GM21825 (cell line): Measurements from ENCODE around the gene INTS7.

ENCODE experiments used
- ATAC-seq: cut with Tn5 transposase; IDR thresholded peaks from one replicate; pipeline ENCODE4 v1.9.1; 2021; ENCODE audit warnings: mild to moderate bottlenecking, moderate library complexity; ENCODE audit not compliant: unreplicated experiment

Gene INTS7, protein sequence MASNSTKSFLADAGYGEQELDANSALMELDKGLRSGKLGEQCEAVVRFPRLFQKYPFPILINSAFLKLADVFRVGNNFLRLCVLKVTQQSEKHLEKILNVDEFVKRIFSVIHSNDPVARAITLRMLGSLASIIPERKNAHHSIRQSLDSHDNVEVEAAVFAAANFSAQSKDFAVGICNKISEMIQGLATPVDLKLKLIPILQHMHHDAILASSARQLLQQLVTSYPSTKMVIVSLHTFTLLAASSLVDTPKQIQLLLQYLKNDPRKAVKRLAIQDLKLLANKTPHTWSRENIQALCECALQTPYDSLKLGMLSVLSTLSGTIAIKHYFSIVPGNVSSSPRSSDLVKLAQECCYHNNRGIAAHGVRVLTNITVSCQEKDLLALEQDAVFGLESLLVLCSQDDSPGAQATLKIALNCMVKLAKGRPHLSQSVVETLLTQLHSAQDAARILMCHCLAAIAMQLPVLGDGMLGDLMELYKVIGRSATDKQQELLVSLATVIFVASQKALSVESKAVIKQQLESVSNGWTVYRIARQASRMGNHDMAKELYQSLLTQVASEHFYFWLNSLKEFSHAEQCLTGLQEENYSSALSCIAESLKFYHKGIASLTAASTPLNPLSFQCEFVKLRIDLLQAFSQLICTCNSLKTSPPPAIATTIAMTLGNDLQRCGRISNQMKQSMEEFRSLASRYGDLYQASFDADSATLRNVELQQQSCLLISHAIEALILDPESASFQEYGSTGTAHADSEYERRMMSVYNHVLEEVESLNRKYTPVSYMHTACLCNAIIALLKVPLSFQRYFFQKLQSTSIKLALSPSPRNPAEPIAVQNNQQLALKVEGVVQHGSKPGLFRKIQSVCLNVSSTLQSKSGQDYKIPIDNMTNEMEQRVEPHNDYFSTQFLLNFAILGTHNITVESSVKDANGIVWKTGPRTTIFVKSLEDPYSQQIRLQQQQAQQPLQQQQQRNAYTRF

DNA sequence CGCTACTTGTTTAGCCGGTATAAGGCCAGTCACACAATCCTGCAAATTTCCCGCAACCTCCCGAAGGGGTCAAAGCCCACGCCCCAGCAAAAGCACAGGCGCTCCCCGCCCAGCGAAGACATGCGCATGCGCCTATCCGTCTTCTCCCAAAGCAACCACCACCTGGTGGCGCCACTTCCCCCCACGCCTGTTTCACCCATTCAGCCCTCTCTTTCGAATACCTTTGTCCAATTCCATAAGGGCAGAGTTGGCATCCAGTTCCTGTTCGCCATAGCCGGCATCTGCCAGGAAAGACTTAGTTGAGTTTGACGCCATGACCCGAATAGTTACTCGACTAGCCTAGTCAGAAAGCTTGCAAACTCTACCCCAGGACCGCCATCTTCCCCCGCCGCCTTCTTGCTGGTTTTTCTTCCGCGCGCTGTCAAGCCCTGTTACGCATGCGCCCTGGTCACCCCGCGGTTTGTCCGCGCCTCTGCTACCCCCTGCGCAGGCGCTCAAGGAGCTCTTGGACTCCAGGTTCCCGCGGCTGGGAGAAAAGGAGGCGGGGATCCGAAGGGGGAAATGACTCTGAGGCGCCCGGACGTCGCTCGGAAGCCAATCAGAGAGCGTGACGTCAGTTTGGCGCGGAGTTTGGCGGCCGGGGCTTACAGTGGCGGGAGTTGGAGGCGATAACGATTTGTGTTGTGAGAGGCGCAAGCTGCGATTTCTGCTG, at the start of gene INTS7, which contains the start of gene DTL:
Gene INTS7 (minus strand): TSS at position 435 of the 712 bp plus-strand sequence. CDS start 120 bp downstream, at position 315.
Gene DTL (plus strand): TSS at position 626 of the 712 bp plus-strand sequence. CDS start 143 bp downstream, outside the sequence.
- ATAC-seq, result peak; percentile 74

DNA sequence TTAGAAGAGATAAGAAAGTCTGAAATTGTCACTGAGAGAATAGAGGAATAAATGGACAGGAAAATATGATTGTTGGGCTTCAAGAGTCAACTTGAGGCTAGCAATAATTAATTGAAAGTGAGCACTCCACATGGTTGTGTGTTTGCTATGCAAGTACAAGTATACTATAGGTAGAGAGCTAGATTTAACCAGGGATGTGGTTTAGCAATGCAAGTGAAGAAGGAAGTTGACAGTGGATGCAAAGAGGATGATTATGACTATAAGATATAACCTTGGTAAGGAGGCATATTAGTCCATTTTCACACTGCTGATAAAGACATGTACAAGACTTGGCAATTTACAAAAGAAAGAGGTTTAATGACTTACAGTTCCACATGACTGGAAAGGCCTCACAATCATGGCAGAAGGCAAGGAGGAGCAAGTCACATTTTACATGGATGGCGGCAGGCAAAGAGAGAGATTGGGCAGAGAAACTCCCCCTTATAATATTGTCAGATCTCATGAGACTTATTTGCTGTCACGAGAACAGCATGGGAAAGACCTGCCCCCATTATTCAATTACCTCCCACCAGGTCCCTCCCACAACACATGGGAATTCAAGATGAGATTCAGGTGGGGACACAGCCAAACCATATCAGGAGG, 47.5 kb upstream of the INTS7 start:
- ATAC-seq, result no peak

DNA sequence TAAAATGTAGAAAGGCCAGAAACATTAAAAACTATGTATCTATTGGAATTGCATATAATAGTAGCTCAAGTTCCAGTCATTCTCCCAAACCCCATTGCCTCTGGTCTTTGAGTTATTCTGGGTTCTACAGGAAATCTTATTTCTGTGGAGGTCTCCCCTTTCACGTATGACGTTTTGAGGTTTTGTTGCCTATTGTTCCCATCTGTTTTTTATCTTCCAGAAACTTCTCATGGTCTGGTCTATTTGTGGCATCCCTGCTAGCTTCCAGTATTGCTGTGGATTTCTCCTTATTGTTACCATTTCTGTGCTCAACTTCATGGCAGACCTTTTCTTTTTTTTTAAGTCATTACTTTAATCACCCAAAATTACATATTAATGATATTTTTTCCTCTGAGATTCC, 43.5 kb upstream of the INTS7 start:
- no peak for ATAC-seq

DNA sequence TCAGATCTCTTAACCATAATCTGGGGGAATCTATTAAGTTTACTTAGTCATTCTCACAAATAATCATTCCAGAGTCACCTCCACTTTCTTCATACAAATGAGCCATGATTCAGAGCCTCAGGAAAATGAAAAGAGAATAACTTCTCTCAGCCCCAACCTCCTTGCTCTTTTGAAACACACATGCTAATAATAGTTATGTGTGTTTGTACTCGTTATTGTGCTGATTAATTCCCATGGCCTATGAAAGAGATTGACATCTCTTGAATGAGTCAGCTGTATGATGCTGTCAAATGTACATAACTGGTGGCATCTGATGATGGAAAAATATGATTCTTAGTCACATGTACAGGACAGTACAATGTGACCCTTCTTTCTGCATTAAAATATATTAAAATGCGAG, 41.7 kb upstream of the INTS7 start:
- no peak for ATAC-seq

DNA sequence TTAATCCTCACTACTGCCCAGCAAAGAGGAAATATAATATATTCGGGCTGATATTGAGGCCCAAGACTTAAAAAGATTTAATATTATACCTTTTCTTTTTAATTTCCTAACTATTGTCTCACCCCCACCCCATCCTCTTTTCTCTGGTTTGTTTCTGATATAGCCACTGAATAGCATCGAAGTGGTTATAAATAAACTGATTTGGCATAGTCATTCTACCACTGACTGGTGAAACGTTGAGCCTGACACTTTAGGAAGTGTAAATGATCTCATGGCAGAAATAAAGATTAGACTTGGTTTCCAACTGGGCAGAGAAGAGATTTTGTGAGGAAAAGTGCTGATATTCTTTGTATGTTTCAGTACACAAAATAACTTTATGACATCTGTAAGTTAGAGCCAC, 39.5 kb upstream of the INTS7 start:
- no peak for ATAC-seq

DNA sequence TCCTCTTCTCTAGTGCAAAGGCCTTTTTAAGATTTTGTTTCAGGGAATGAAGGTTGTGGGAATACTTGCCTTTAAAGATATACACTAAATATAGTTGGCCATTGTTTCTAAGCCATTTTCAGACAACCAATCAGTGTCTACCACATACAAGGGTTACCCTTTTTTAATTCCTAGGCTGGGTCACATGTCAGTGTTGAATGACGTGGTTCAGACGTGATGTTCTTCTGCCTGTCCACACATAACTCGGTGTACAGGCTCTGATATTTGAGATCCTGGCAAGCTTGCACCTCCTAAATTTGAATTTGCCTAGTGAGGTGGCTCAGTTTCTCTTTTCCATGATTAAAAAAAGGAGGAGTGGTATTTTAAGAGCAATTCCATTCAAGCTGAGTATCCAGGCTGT, 39.0 kb upstream of the INTS7 start:
- ATAC-seq, result no peak

DNA sequence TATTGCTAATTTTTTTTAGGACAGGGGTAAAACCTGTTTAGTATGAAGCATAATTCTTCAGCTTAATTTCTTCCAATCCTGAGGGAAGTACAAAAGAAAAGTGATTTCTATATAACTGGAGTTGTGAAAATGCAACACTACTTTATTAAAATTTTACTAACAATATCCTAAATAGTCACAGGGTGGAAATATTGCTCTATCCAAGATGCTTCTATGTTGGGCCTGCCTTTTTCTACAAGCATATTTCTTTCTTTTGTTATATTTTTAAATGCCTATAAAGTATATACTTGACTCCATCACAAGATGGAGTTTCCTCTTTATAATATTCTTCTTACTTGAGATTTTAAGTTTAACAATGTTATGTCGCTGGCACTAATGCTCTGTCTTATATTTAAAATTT, 38.1 kb upstream of the INTS7 start:
- ATAC-seq, result no peak

DNA sequence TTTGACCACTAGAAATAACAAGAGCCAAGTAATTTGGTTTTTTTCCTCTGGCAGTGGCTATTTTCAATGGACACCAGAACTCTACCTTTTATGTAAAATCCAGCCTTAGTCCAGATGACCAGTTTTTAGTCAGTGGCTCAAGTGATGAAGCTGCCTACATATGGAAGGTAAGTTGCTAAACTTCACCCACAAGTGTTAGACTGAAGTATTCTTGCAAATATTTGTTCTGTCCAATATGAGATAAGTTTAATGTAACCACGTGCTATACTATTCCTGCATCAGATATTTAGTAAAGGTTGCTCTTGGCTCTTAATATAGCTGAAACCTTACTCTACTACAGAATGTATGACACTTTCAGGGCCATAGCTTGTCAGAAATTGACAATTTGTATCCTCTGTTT, 36.7 kb upstream of the INTS7 start:
- ATAC-seq, result no peak

DNA sequence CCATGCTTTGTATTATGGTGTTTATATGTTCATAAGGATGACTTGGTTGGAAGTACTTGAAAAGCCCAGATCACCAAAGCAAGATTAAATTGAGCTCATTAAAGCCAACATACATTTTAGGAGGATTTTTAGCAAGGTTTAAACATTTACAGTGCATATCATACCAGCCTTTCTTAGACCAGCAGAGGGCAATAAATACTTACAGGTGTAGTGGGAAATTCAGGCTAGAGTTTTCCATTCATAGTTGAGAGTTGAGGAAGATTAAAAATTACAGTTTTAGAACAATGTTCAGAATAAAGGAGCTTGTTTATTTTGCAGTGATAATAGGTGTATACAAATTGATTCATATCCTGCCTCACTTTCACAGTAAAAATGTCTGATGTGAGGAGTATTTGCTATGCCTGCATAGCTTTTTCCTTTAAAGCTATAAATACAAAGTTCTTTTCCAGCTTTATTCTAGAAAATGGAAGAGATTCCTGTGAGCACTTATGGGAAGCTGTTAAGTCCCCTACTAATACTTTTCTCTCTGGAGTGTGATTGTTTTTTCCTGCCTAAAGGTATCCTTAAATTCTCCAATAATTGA, 35.5 kb upstream of the INTS7 start:
- no peak for ATAC-seq

DNA sequence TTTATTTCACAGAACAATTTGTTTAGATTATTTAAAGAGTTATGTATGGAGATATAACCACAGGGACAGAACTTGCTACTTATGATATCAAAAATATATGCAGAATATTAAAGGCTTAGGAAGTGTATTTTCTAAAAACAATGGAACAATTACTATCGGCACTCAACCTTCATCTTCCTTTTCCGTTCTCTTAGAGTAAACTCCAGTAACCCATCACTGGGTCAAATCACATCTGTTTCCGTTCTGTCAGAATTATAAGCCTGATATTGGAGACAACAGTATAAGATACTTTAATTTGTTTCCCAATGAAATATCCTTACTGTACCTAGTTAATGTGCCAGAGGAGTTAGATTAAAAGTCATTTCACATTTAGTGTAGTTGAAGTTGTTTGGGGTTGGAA, 32.4 kb upstream of the INTS7 start:
- ATAC-seq, result no peak

DNA sequence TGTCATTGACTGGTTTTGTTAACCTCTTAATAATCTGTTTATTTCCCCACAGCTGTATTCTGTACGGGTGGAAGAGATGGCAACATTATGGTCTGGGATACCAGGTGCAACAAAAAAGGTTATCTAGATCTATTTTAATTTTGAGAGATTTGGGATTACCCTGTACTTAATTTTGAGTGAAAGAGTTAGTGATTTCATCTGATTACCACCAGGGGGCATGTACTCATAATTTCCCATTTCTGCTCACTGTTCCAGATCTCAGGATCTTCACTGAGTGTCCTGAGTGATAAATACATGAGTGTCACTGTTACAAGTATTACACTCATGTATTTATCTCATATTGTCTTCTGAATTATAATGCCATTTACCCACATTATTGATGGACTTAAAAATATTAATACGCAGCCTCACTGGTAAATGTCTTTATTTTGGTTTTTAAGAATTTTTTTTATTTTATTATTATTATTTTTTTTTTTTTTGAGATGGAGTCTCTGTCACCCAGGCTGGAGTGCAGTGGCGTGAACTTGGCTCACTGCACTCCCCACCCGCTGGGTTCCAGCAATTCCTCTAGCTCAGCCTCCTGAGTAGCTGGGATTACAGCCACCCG, 27.6 kb upstream of the INTS7 start:
- ATAC-seq, result no peak

DNA sequence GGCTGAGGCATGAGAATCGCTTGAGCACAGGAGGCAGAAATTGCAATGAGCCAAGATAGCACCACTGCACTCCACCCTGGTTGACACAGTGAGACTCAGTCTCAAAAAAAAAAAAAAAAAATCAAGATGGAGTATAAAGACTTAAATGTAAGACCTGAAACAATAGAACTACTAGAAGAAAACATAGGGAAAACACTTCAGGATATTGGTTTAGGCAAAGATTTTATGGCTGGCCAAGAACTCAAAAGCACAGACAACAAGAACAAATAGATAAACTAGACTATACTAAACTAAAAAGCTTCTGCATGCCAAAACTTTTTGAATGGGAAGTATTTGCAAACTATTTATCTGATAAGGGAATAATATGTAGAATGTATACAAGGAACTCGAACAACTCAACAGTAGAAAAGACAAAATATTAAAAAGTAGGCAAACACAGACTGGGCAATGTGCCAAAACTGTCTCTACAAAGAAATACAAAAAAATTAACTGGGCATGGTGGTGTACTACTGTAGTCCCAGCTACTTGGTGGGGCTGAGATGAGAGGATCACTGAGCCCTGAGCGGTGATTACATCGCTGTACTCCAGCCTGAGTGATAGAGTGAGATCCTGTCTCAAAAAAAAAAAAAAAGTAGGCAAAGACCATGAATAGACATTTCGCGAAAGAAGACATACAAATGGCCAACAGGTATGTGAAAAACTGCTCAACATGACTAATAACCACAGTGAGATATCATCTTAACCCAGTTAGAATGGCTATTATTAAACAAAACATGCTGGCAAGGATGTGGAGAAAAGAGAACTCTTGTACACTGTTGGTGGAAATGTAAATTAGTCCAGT, 25.5 kb upstream of the INTS7 start:
- no peak for ATAC-seq

DNA sequence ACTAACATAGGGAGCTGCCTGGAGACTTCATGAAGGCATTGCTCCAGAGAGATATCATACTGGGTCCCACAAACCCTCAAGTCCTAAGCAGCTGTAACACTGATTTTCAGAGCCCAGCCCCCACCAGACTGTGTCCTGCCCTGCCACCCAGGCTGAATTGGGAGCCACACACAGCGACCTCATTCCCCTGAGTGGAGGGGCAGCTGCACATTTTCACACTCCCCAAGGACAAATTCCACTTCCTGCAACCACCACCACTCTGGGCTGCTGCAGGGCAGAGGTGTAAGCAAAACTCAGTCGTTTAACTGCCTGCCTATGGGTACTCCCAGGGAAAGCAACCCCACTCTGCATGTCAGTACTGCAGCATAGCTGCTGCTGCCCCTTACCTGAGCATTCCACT, 20.0 kb upstream of the INTS7 start:
- no peak for ATAC-seq

DNA sequence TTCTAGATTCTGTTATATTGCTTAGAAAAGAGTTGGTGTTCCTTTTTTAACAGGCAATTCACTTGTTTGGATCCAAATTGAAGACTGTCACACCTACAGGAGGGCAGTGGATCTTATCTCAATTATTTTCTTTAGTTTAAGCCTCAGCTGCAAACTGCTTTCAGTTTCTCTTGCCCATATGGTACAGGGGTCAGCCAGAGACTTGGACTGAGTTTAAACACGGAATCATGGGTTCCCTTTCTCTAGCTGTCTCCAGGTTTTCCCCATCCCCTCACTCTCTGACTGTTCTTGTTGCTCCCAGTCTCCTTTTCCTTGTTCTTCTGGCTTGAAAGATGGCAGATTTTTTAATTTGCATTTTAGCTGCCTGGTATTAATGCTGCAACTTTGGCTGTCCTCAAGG, 18.6 kb upstream of the INTS7 start:
- no peak for ATAC-seq

DNA sequence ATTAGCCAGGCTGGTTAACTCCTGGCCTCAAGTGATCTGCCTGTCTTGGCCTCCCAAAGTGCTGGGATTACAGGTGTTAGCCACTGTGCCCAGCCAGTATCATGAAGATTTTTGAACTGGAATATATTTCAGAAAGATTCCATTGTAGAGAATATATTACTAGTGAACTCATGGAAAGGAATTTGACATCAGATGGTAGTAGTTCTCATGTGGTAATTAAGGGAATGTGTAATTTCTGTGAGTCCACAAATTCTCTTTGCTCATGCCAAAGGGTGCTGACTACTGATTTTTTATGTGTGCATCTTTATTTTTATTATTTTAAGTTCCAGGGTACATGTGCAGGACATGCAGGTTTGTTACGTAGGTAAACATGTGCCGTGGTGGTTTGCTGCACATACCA, 10.6 kb upstream of the INTS7 start:
- no peak for ATAC-seq

DNA sequence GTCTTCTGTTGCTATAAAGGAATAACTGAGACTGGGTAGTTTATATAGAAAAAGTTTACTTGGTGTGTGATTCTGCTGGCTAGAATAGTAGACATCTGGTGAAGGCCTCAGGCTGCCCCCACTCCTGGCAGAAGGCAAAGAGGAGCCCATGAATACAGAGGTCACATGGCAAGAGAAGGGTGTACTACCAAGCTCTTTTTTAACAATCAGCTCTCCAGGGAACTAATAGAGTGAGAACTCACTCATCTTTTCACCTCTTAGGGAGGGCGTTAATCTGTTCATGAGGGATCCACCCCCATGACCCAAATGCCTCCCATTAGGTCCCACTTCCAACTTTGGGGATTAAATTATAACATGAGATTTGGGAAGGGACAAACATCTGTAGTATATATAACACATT, 9.5 kb upstream of the INTS7 start:
- ATAC-seq, result no peak

DNA sequence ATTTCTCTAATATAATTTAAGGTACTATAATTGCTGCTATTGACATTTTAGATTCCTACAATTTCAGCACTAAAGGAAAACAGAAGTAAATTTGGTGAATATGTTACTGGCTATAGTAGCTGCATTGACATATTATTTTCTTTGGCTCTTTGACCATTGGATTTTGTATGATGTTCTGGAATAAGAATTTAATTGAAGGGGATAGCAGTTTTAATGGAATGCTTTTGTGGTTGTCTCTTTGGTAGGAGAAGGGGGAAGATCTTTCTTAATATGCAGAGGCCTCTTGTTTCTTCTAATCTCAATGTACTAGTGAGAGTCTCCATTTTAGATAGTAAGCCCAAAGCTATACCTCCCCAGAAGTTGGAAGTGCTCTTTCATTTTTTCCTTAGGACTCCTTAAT, 7.1 kb upstream of the INTS7 start:
- ATAC-seq, result no peak

DNA sequence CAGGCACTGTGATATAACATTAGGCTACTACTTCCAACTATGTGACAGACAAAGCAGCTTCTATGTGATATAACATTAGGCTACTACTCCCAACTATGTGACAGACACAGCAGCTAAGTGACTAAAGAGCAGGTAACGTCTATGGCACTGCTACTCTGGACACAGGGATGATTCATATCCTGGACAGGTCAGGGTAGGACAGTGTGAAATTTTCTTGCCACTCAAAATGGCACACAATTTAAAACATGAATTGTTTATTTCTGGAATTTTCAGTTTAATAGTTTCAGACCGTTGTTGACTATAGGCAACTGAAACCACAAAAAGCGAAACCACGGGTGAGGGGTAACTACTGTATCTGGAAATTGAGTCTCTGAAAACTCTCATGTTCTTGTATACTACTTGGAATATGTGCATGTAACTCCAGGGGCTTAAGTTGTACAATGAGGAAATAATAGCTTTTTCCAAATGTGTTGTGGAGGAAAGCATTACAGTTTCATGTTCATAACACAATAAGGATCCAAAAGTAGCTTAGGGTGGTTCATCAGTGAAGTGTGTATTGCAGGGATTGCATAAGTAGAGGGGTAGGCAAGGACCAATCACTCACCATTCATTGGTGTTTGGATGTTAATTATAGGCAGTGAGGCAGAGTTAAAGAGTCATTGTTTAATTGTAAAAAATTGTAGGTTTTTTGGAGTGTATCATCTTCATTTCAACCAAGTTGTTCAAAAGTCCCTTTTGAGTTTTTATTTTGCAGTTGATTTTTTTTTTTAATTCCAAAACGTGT, 5.5 kb upstream of the INTS7 start:
- no peak for ATAC-seq
